ENCODE measurements around the gene RABGAP1L. TPM values are rescaled to one million over a fixed set of nuclear protein-coding genes. Genes with fewer than 3 reads are reported as not detected.

Gene RABGAP1L
- total and polyA plus RNA-seq, 4 donors, result 4.8 to 53.5 (median 18.8) TPM

GRCh38 chr1:174975764-174976163, 816.4 kb downstream of the RABGAP1L start:
- H3K27ac ChIP-seq (ENCODE audit: low read depth in 1 of 2, low read length in 2 of 2), result no peak overlapping the region
- no peak for TF ChIP-seq NR2F2 (IDR thresholded peaks at IDR 0.05)
- no peak for TF ChIP-seq MAX (IDR thresholded peaks at IDR 0.05)
- no peak for TF ChIP-seq FOXA2 (IDR thresholded peaks at IDR 0.05)
- TF ChIP-seq ZBTB33 (IDR thresholded peaks at IDR 0.05), result no peak
- TF ChIP-seq CTCF (IDR thresholded peaks at IDR 0.05; ENCODE audit: low read depth, low read length, missing input control), result no peak
- no peak for TF ChIP-seq REST (IDR thresholded peaks at IDR 0.05)
- no peak for TF ChIP-seq RXRA (IDR thresholded peaks at IDR 0.05)
- no peak for TF ChIP-seq GABPA (IDR thresholded peaks at IDR 0.05 in 1 of 2, conservative IDR thresholded peaks at IDR 0.05 in 1 of 2)
- no peak for TF ChIP-seq TAF1 (conservative IDR thresholded peaks at IDR 0.05)
- TF ChIP-seq HNF4G (IDR thresholded peaks at IDR 0.05), result no peak
- no peak for TF ChIP-seq RAD21 (IDR thresholded peaks at IDR 0.05)
- TF ChIP-seq FOXA1 (IDR thresholded peaks at IDR 0.05), result no peak
- no peak for TF ChIP-seq EGR1 (IDR thresholded peaks at IDR 0.05; ENCODE audit: low read depth in 2 of 2)
- TF ChIP-seq SP1 (IDR thresholded peaks at IDR 0.05), result no peak
- no peak for TF ChIP-seq HNF4A (conservative IDR thresholded peaks at IDR 0.05)
- no peak for TF ChIP-seq ATF3 (IDR thresholded peaks at IDR 0.05)
- peaks cover 2 to 11% (median 8%) of the 10 kb centered on the region in 4 donors for H3K36me3 ChIP-seq (ENCODE audit: control insufficient read depth in 4 of 4, insufficient read depth in 3 of 4, low read depth in 1 of 4, low read length in 3 of 4)
- no peaks in the 10 kb centered on the region for H3K9me3 ChIP-seq (ENCODE audit: control insufficient read depth in 4 of 4, low read length in 3 of 4)
- H3K4me3 ChIP-seq (ENCODE audit: low read depth in 1 of 3, low read length in 3 of 3), result no peak overlapping the region
- H3K27me3 ChIP-seq (ENCODE audit: control insufficient read depth in 4 of 4, insufficient read depth in 4 of 4, low read length in 3 of 4), result no peaks in the 10 kb centered on the region
- H3K9ac ChIP-seq (ENCODE audit: low read depth in 1 of 2, low read length in 2 of 2), result no peak overlapping the region
- no peak for DNase-seq (ENCODE audit: low spot score)
- no peaks in the 10 kb centered on the region for H3K4me1 ChIP-seq (ENCODE audit: control insufficient read depth in 4 of 4, insufficient read depth in 4 of 4, low read length in 3 of 4)
- 95% methylated on average over 1 of the region's 1 CpG for WGBS

Measured in liver (tissue), 9 donors.